HepG2 (cell line): Measurements from ENCODE around the gene SLC13A1. TPM values are rescaled to one million over a fixed set of nuclear protein-coding genes. Genes with fewer than 3 reads are reported as not detected.

ENCODE experiments used
- ATAD3A ChIP-seq: sonication (generic); formaldehyde crosslinking; IDR thresholded peaks from 2 replicates; pipeline ENCODE4 v1.4.0; 2020; ENCODE audit warnings: missing genetic modification reagents
- GFI1 ChIP-seq: sonication (generic); formaldehyde crosslinking; IDR thresholded peaks from 2 replicates; pipeline ENCODE4 v1.5.0; 2020; ENCODE audit warnings: missing genetic modification reagents, mild to moderate bottlenecking, borderline replicate concordance
- MBD4 ChIP-seq: IDR thresholded peaks from 2 replicates; pipeline ENCODE4 v1.6.1; 2012; ENCODE audit warnings: low read length, inconsistent platforms, borderline replicate concordance
- ZBTB10 ChIP-seq: sonication (generic); formaldehyde crosslinking; IDR thresholded peaks from 2 replicates; pipeline ENCODE4 v1.4.0; 2020; ENCODE audit warnings: missing genetic modification reagents, borderline replicate concordance
- ZNF761 ChIP-seq: sonication (generic); formaldehyde crosslinking; conservative IDR thresholded peaks from 2 replicates; pipeline ENCODE4 v1.4.0; 2020; ENCODE audit warnings: mild to moderate bottlenecking, missing genetic modification reagents
- ZNF766 ChIP-seq: sonication (generic); formaldehyde crosslinking; IDR thresholded peaks from 2 replicates; pipeline ENCODE4 v1.5.0; 2020; ENCODE audit warnings: missing genetic modification reagents, borderline replicate concordance
- polyA plus RNA-seq, 8 experiments: library from polyadenylated mRNA; depleted of rRNA in 3 of 8; stranded (reverse) in 7 of 8; unstranded in 1 of 8; fragments of >200 nt; fragmentation: Illumina TruSeq in 4 of 8; extraction: Trizol in 4 of 8; gene quantifications; 2 replicates each; pipeline versions ENCODE4 v1.2.1 to v1.2.3, GENCODE V29; 2011 to 2016; ENCODE audit warnings: low read depth in 4 of 8, missing spikeins in 1 of 8, mixed read lengths in 1 of 8; ENCODE audit not compliant: insufficient read depth in 1 of 8
- total RNA-seq, 5 experiments: library from RNA; depleted of rRNA; stranded (reverse); fragments of >200 nt; fragmentation: Illumina TruSeq; extraction: Trizol; gene quantifications; 2 replicates each; pipeline ENCODE4 v1.2.3, GENCODE V29; 2016; ENCODE audit warnings: low read depth in 1 of 5
- TF ChIP-seq, protein P1 (sequence below): sonication (generic); formaldehyde crosslinking; IDR thresholded peaks from 2 replicates; pipeline ENCODE4 v1.5.0; 2020; ENCODE audit warnings: mild to moderate bottlenecking, missing genetic modification reagents, borderline replicate concordance
- TF ChIP-seq, protein P2 (sequence below): sonication (generic); formaldehyde crosslinking; conservative IDR thresholded peaks from 2 replicates; pipeline ENCODE4 v1.4.0; 2020; ENCODE audit warnings: missing genetic modification reagents
- TF ChIP-seq, protein P3 (sequence below): sonication (generic); formaldehyde crosslinking; IDR thresholded peaks from 2 replicates; pipeline ENCODE4 v1.4.0; 2020; ENCODE audit warnings: missing genetic modification reagents

The SLC13A1 gene
- total and polyA plus RNA-seq, 2 of the 13 experiments (the other 11 are each of a cell fraction or from before 2014, with no cell fraction given): not detected

DNA sequence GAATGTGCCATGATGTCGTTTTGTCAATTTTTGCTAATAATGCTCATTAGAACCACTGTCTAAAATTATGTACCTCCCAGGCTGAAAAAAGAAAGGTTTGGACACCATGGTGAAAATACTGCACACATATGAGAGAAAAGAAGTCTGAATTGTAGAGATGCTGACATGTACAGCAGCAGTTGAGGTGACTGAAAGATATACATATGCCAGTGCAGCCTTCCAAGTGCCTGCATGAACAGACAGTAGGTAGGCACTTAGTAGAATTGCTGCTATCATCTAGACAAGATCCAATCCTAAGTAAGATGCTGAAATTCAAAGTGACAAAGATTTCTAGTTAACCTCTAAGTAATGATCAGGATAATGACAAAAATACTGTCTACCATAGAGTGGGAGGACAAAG lies 86.9 kb downstream of the SLC13A1 start (continued):
- TF ChIP-seq, protein P1, sequence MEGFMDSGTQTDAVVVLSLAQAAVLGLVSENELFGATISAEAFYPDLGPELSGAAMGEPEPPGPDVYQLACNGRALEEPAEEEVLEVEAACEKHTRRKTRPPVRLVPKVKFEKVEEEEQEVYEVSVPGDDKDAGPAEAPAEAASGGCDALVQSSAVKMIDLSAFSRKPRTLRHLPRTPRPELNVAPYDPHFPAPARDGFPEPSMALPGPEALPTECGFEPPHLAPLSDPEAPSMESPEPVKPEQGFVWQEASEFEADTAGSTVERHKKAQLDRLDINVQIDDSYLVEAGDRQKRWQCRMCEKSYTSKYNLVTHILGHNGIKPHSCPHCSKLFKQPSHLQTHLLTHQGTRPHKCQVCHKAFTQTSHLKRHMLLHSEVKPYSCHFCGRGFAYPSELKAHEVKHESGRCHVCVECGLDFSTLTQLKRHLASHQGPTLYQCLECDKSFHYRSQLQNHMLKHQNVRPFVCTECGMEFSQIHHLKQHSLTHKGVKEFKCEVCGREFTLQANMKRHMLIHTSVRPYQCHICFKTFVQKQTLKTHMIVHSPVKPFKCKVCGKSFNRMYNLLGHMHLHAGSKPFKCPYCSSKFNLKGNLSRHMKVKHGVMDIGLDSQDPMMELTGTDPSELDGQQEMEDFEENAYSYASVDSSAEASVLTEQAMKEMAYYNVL: no peak
- TF ChIP-seq ATAD3A (no peak), ZNF766 (CRISPR knock-in tag) (no peak), ZNF761 (CRISPR knock-in tag) (no peak), MBD4 (no peak), GFI1 (no peak), ZBTB10 (CRISPR knock-in tag) (no peak)
- TF ChIP-seq, protein P2, sequence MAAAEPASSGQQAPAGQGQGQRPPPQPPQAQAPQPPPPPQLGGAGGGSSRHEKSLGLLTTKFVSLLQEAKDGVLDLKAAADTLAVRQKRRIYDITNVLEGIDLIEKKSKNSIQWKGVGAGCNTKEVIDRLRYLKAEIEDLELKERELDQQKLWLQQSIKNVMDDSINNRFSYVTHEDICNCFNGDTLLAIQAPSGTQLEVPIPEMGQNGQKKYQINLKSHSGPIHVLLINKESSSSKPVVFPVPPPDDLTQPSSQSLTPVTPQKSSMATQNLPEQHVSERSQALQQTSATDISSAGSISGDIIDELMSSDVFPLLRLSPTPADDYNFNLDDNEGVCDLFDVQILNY (CRISPR knock-in tag): no peak
- TF ChIP-seq, protein P3, sequence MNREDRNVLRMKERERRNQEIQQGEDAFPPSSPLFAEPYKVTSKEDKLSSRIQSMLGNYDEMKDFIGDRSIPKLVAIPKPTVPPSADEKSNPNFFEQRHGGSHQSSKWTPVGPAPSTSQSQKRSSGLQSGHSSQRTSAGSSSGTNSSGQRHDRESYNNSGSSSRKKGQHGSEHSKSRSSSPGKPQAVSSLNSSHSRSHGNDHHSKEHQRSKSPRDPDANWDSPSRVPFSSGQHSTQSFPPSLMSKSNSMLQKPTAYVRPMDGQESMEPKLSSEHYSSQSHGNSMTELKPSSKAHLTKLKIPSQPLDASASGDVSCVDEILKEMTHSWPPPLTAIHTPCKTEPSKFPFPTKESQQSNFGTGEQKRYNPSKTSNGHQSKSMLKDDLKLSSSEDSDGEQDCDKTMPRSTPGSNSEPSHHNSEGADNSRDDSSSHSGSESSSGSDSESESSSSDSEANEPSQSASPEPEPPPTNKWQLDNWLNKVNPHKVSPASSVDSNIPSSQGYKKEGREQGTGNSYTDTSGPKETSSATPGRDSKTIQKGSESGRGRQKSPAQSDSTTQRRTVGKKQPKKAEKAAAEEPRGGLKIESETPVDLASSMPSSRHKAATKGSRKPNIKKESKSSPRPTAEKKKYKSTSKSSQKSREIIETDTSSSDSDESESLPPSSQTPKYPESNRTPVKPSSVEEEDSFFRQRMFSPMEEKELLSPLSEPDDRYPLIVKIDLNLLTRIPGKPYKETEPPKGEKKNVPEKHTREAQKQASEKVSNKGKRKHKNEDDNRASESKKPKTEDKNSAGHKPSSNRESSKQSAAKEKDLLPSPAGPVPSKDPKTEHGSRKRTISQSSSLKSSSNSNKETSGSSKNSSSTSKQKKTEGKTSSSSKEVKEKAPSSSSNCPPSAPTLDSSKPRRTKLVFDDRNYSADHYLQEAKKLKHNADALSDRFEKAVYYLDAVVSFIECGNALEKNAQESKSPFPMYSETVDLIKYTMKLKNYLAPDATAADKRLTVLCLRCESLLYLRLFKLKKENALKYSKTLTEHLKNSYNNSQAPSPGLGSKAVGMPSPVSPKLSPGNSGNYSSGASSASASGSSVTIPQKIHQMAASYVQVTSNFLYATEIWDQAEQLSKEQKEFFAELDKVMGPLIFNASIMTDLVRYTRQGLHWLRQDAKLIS (CRISPR knock-in tag): no peak
